Hematopoietic multipotent progenitor cell treated with erythropoietin and hydrocortisone succinate and interleukin-3 and kit ligand, for 4 days (in vitro differentiated cells): ENCODE data around the gene CGREF1.
"Not testable (repeated sequence)": the region's sequence is repeated elsewhere in the genome, so short reads cannot be mapped to it uniquely, and the experiment has no call there.

Experiments used
- DNase-seq: peaks from one replicate; pipeline ENCODE4 v3.0.0-alpha.2; 2015

Gene CGREF1

GRCh38 chr2:27110603-27111352, 8.2 kb downstream of the CGREF1 start:
- not testable (repeated sequence) for DNase-seq

GRCh38 chr2:27109083-27109482, 9.8 kb downstream of the CGREF1 start:
- DNase-seq: no peak

DNA sequence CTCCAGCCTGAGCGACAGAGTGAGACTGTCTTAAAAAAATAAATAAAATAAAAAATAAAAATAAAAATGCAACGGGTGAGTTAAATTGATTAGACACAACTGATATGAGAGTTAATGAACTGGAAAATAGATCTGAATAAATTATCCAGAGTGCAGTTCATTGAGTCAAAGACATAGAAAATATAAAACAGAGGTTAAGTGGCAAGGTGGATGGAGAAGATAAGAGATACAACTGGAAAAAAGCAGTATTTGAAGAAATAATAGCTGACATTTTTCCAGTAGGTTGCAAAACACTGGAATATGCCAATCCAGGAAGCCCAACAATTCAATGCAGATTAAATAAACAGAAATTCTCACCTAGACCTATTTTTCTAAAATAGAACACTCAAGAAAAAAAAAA, 10.7 kb downstream of the CGREF1 start:
- DNase-seq: peak; percentile 40

- no peak for DNase-seq
These were observed 12.9 kb downstream of the CGREF1 start for GRCh38 chr2:27105981-27106380.

DNA sequence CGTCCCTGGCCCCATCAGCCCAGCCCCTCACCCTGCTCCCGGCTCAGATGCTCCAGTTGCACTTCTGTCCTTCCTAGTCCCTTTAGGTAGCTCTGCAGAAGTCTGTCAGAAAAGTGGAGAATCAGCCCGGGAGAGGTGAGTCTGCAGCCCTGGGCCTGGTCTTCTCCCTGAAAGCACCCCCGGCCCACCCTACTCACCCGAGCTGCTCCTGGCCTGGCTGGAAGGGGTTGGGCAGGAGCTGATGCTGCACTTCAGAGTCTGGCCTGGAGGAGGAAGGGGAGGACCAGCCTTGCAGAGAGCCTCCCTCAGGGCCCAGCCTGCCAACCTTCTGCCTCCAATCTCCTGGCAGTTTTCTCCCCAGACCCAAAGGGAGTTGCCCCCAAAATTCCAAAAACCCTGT, 16.6 kb downstream of the CGREF1 start:
- no peak for DNase-seq

GRCh38 chr2:27100036-27100435, 18.9 kb downstream of the CGREF1 start:
- DNase-seq: no peak

- DNase-seq: no peak
These were observed 19.5 kb downstream of the CGREF1 start for GRCh38 chr2:27099334-27099955.

- no peak for DNase-seq
These were observed 21.6 kb downstream of the CGREF1 start for GRCh38 chr2:27097341-27097740.

- DNase-seq: no peak
These were observed 22.1 kb downstream of the CGREF1 start for GRCh38 chr2:27096748-27097297.

DNA sequence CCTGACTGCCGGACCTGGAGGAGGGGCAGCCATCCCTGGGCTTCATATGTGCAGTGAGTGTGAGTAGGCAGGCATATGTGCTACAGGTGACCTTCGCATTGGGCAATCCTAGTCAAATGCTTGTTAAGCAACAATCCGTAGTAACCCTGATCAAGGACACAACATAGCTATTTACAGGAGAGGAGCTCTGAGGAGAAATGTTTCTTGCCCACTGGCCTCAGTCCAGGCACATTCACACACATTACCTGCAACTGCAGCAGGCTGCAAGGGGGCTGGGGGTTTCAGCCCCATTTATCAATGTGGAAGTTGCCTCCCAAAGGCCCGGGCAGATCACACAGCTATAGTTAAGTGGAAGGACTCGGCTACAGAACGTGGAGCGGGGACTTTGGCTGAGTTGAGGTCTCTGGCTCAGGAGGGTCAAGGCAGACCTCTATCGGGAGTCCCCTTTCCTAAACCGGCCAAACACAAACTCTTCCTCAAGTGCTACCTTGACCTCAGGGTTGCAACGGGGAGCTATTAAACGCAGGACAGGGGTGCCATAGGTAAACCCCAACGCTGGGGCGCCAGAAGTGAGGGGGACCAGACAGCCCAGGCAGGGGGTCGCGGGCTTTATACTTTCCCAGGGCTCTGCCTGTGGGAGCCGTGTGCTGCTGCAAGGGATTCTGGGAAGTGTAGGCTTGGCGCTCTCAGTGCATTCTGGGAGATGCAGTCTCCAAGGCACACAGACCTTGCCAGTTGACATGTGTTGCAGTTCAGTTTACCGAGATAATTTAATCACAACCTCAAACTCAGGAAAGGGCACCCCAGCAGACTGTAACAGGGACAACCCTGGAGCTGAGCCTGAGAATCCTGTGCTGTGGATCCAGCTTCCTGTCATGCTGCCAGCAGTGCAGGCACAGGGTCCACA, 22.9 kb downstream of the CGREF1 start:
- DNase-seq: peak; percentile 84

- no peak for DNase-seq
These were observed 23.5 kb downstream of the CGREF1 start for GRCh38 chr2:27095427-27095744.

DNA sequence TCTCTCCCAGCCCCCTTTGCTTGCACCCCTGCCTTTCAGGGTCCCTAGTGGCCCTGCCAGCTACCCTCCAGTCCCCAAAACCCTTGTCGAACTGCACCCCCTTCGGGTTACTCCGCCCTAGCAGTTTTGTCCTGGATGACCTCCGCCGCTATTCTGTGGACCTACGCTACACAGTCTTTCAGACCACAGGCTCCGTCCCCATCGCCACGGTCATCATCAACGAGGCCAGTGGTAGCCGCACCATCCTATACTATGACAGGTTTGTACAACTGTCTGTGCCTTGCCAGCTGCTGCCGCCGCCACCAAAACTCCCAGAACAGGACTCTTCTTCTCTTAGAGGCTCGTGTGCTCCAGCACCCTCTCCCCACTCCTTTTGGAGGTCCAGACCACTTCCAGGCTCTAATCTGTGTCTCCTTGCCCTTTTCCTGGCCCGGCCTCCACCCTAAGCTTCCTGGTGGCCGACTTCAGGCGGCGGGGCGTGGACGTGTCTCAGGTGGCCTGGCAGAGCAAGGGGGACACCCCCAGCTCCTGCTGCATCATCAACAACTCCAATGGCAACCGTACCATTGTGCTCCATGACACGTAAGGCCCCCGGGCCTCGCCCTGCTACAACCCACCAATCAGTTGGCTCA, 24.5 kb downstream of the CGREF1 start:
- DNase-seq: no peak

DNA sequence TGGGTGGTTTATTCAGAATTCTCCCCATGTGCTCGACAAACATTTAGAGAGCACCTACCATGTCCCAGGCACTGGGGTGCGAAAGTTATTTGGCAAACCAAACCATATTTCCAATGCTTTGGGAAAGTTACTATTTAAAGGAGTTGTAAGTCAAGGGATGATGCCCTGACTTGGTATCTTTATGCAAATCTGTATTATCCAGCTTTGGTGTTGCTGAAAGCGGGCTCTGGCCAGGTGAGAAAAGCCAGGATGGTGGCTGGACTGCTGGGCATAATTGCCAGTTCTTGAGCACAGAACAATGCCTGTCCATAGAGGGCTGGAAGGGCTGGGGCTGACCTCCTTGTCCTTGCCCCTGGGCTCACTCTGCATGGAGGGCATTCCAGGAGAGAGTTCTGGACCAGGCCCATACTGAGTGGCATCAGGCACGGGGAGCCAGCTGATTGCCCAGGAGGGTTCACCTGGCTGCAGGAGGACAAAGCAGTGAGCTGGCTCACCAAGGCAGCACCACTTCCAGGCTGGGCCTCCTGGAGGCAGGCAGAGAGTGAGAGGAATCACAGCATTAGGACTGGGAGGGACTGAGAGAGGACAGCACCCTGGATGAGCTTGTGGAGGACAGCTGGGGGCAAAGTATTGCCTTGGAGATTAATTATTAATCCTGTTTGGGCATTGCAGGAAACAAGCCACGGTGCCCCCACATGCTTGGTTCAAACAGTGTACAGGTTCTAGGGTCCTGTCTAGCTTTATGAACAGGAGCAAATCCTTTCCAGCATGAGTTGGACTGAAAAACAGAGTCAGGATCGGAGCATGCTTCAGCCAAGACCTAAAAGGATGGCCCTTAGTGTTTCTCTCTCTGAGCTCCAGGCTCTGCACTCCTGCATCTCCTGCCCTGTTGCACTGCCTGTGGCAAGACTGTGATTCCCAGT, 25.2 kb downstream of the CGREF1 start:
- DNase-seq: no peak

- DNase-seq: peak; percentile 63
These were observed 26.1 kb downstream of the CGREF1 start for GRCh38 chr2:27092696-27093429.

- no peak for DNase-seq
These were observed 26.9 kb downstream of the CGREF1 start for GRCh38 chr2:27091746-27092695.

GRCh38 chr2:27089111-27089954, 29.6 kb downstream of the CGREF1 start:
- DNase-seq: no peak

DNA sequence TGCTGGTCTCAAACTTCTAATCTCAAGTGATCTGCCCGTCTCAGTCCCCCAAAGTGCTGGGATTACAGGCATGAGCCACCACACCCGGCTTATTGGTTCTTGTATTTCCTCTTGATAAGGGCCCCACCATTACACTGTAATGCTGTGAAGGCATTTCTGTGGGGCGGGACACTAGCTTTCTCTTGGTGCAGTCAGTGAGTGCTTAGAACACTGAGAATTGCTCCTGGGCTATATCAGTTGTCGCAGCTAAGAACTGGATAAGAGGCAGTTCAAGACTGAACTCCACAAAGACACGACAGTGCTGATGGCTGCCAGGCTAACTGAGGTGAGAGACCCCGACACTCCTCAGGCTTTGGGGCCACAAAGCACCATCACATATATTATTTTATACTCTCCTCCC, 30.3 kb downstream of the CGREF1 start:
- DNase-seq: peak; percentile 87

DNA sequence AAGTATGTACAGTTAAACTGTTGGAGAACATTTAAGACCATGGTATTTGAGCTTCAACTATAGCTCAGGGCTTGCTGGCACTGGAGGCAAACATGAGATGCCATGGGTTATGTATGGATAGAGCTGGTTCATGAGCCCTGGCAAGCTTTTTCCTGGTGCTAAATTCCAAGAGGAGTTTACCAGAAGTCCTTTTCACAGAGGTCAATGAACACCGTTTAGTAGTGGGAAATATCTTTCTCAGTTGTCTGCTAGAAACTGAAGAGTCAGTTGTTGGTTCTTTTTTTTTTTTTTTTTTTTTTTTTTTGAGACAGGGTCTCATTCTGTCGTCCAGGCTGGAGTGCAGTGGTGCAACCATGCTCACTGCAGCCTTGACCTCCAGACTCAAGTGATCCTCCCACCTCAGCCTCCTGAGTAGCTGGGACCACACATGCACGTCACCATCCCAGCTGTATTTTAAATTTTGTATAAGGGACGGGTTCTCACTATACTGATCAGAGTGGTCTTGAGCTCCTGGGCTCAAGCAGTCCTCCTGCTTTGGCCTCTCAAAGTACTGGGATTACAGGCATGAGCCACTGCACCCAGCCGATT, 31.0 kb downstream of the CGREF1 start:
- DNase-seq: no peak
